Measurements from ENCODE around the gene ANAPC7. TPM values are rescaled to one million over a fixed set of nuclear protein-coding genes. Genes with fewer than 3 reads are reported as not detected.
A peak's percentile ranks its signal among the peaks of the same experiment; 100 is the strongest.
"Not testable (repeated sequence)": the region's sequence is repeated elsewhere in the genome, so short reads cannot be mapped to it uniquely, and the experiment has no call there.

The ANAPC7 gene
- total RNA-seq, 4 donors from 2014 or later = 31.6 to 66.0 (median 50.7) TPM

DNA sequence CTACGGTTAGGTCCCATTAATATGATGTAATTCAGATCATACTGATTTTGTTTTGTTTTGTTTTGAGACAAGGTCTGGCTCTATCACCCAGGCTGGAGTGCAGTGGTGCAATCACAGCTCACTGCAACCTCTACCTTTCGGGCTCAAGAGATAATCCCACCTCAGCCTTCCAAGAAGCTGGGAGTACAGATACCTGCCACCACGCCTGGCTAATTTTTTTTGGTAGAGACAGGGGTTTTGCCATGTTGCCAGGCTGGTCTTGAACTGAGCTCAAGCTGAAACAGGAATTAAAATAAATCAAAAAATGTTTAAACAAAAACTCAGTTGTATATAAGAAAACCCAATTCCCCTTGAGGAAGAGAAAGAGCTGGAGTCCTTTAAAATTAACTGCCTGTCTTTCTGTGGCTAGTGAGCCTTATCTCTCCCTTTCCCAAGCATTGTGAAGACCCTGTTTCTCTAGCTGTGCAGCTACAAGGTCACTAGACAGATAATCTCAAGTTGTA, 17.7 kb upstream of the ANAPC7 start:
- no peaks in the 10 kb centered on the region for H3K9me3 ChIP-seq
- H3K27ac ChIP-seq = no peak overlapping the region
- no peaks in the 10 kb centered on the region for H3K4me1 ChIP-seq
- H3K36me3 ChIP-seq = no peaks in the 10 kb centered on the region
- no peaks in the 10 kb centered on the region for H3K27me3 ChIP-seq
- DNase-seq = no peak
- TF ChIP-seq, protein P1, sequence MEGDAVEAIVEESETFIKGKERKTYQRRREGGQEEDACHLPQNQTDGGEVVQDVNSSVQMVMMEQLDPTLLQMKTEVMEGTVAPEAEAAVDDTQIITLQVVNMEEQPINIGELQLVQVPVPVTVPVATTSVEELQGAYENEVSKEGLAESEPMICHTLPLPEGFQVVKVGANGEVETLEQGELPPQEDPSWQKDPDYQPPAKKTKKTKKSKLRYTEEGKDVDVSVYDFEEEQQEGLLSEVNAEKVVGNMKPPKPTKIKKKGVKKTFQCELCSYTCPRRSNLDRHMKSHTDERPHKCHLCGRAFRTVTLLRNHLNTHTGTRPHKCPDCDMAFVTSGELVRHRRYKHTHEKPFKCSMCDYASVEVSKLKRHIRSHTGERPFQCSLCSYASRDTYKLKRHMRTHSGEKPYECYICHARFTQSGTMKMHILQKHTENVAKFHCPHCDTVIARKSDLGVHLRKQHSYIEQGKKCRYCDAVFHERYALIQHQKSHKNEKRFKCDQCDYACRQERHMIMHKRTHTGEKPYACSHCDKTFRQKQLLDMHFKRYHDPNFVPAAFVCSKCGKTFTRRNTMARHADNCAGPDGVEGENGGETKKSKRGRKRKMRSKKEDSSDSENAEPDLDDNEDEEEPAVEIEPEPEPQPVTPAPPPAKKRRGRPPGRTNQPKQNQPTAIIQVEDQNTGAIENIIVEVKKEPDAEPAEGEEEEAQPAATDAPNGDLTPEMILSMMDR (IDR thresholded peaks at IDR 0.05) = no peak
- TF ChIP-seq POLR2A (IDR thresholded peaks at IDR 0.05) = no peak
- H3K4me3 ChIP-seq = no peak overlapping the region

DNA sequence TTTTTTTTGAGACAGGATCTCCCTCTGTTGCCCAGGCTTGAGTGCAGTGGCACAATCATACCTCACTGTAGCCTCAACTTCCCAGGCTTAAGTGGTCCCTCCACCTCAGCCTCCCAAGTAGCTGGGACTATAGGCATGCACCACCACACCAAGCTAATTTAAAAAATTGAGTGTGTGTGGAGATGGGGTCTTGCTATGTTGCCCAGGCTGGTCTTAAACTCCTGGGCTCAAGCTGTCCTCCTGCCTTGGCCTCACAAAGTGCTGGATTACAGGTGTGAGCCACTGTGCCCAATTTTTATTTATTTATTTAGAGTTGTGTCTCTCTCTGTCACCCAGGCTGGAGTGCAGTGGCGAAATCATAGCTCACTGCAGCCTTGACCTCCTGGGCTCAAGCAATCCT, 17.1 kb upstream of the ANAPC7 start:
- DNase-seq = not testable (repeated sequence)

DNA sequence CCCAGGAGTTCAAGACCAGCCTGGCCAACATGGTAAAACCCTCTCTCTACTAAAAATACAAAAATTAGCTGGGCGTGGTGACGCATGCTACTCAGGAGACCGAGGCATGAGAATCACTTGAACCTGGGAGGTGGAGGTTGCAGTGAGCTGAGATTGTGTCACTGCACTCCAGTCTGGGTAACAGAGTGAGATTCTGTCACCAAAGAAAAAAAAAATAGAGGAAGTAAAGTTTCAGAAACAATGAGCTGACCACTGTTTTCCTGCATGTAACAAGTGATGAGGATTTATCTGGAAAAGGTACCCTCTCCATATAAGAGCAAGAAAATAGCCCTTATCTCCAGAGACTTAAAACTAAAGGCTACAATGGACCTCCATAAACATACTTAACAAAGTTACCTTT, 13.6 kb upstream of the ANAPC7 start:
- H3K9me3 ChIP-seq, H3K4me1 ChIP-seq, H3K4me3 ChIP-seq, DNase-seq, H3K27me3 ChIP-seq, H3K27ac ChIP-seq, H3K36me3 ChIP-seq: not testable (repeated sequence)

More for the DNA sequence above, 17.1 kb upstream of the ANAPC7 start:
- not testable (repeated sequence) for H3K36me3 ChIP-seq, H3K27ac ChIP-seq, H3K4me3 ChIP-seq, H3K4me1 ChIP-seq, H3K9me3 ChIP-seq, H3K27me3 ChIP-seq

DNA sequence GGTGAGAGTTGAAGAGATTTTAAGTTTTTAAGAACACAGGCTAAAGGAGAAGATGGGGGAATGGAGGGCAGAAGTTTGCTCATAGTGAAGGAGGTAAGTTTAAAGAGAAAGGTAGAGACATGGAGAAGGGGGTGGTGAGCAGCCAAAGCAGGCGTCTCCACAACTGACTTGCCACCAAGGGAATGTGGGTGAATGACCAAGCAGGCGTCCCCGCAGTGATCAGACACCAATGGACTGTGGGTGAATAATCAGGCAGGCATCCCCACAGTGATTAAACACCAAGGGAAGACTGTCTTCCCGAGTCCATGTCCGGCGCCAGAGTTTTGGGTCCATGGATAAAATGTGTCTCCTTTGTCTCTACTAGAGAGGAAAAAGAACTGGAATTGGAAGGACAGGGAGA, 6.6 kb upstream of the ANAPC7 start:
- H3K9me3 ChIP-seq, H3K27ac ChIP-seq, H3K36me3 ChIP-seq, H3K27me3 ChIP-seq, H3K4me3 ChIP-seq, H3K4me1 ChIP-seq: not testable (repeated sequence)
- peak in 1 of 3 donors; percentile 18 for DNase-seq

DNA sequence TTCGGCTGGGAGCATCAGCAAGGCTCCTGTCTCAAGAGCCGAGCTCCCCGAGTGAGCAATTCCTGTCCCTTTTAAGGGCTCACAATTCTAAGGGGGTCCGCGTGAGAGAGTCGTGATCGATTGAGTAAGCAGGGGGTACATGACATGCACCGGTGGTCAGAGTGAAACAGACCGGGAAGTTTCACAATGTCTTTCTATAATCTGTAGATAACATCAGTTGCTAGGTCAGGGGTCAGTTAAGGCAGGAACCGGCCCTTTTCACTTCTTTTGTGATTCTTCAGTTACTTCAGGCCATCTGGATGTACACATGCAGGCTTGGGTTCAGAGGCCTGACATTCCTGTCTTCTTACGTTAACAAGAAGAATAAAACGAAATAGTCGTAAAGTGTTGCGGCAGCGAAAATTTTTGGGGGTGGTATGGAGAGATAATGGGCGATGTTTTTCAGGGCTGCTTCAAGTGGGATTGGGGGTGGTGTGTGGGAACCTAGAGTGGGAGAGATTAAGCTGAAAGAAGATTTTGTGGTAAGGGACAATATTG, 1.7 kb upstream of the ANAPC7 start:
- not testable (repeated sequence) for DNase-seq, H3K36me3 ChIP-seq, H3K4me3 ChIP-seq, H3K9me3 ChIP-seq, H3K4me1 ChIP-seq, H3K27ac ChIP-seq, H3K27me3 ChIP-seq

DNA sequence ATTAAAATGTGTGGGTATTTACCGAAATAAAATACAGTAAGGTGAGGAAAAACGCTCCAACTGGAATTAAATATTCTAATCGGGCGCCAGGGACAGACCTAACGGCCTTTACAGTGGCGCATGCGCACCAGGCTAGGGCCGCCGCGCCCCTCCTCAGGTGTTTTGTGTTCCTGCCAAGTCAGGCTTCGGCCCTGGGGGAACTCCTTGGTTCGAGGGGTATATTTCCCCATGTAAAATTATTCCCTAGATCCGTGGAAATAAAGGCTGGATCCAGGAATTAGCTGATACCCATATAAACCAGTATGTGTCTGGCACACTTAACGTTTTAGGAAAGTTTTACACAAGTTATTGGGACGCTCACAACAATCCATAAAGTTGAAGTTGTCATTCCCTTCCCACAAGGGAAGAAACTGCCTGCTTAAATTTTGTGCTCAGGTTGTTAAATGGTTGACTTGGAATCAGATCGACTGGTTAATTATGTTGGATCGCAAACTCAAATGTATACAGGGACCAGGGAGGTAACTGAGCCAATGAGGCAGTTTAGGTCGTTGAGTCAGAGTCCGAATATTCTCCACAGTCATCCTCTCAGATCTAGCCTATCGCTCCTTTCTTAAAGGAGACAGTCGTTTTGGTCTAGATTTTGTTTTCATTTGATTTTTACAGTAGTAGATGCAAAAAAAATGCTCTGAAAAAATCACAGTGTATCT, 621 bp upstream of the ANAPC7 start:
- peak overlapping the region; percentile 84 to 100 (median 93) for H3K4me3 ChIP-seq
- TF ChIP-seq, protein P1 (IDR thresholded peaks at IDR 0.05) = no peak
- TF ChIP-seq POLR2A (IDR thresholded peaks at IDR 0.05) = no peak
- H3K27ac ChIP-seq = peak overlapping the region; percentile 87 to 94 (median 89)
- H3K4me1 ChIP-seq = peaks cover 0 to 9% (median 6%) of the 10 kb centered on the region in 4 donors
- no peaks in the 10 kb centered on the region for H3K27me3 ChIP-seq
- H3K36me3 ChIP-seq = peaks cover 0 to 8% (median 0%) of the 10 kb centered on the region in 3 donors
- no peaks in the 10 kb centered on the region for H3K9me3 ChIP-seq
- DNase-seq = peak; percentile 75 to 92 (median 77)

DNA sequence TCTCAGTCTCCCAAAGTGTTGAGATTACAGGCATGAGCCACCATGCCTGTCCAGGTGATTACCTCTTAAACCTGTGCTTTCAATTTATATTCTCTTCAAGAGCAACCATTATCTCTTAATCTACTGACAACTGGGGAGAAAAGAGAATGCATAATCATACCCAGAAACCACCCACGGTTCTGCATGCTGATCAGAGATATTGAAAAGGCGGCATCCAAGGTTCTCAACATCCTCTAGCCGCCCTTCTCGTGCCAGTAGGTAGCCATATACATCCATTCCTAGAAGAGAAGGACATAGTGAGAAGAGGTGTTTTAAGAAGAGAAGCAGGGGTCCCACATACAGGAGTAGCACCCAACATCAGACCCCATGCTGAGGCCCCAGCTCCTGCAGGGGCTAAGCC, 20.8 kb downstream of the ANAPC7 start:
- Histone ChIP-seq H3K4me1 (no peaks in the 10 kb centered on the region), H3K4me3 (no peak overlapping the region), H3K27ac (no peak overlapping the region), H3K27me3 (no peaks in the 10 kb centered on the region), H3K9me3 (no peaks in the 10 kb centered on the region), H3K36me3 (peaks cover 0 to 83% (median 0%) of the 10 kb centered on the region in 3 donors)
- TF ChIP-seq, protein P1 (IDR thresholded peaks at IDR 0.05) = no peak
- TF ChIP-seq POLR2A (IDR thresholded peaks at IDR 0.05) = no peak
- DNase-seq = peak in 1 of 3 donors; percentile 15
